Central memory CD4-positive, alpha-beta T cell (primary cell): ENCODE measurements around the gene DMTF1.

Experiments
- DNase-seq: peaks from one replicate; pipeline ENCODE4 v3.0.0; 2022

Gene DMTF1

DNA sequence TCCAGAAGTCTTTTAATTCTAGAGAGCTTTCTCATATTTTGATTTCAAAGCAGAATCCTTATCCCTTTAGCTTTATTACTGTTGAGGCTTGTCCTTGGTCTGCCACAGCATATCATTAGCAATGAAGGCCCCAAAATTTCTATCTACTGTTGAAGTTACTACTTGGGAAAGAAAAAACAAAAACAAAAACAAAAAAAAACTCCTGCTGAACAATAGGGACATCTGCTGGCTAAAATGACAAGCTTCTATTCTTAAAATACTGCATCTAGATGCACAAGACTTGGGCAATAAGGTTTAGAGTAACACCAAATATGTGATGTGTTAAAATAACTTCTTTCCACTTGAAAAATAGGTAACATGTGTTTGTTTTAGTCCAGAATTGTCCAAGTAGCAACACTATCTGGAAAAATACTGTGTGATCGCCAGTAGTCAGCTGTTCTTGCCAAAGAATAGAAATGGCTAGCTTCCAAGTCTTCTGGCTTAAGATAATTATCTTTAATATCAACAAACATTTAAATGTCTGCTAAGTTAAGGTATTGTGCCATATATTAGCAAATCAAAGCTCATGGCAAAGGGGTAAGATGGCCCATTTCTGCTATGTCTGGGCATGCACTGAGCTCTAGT is 3.8 kb upstream of the DMTF1 start:
- DNase-seq: peak; percentile 17

DNA sequence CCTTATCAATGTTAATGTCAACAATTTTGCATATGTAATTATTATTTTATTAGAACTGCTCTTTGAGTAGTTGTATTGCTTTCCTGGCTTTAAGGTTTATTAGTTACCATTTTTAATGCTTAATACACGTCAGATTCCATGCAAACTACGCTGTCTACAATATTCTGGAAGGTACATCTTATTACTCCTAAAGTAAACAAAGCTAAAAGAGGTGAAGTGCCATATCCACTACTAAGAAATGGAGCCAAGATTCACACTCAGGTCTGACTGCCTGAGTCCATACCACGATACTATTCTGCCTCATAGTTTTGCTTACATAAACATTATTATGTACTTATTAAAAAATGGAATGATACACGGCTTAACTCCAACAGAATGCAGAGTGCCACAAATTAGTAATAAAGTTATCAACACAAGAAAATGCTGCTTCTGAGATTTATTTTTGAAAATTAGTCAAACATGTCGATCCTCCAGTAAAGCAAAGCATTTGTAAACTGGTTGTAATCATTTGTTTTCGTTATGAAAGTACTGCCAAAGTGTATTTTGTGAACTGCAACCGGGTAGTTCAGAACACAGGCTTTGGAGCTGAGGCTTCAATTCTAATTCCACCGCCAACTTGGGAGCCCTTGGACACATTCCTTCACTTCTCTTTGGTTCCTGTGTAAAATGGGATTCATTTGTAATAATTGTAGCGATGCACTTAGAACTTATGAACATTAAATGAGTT is 1.1 kb upstream of the DMTF1 start:
- DNase-seq: no peak

DNA sequence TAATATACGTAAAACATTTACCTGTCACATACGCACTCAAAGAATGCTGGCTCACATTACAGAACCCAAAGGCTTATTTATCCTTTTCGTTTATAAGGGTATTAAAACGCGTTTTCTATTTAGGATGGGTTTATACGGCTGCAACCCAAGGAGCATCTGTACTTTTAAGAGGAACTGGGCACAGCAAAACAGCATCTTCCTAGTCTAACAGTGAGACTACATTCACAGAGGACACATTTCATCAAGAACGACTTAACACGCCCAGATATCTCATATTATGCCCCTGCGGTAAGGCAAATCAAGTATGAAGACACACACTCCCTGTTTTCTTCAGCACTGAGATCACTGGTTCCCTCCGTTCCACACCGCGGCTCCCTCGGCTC is 533 bp upstream of the DMTF1 start:
- DNase-seq: no peak

DNA sequence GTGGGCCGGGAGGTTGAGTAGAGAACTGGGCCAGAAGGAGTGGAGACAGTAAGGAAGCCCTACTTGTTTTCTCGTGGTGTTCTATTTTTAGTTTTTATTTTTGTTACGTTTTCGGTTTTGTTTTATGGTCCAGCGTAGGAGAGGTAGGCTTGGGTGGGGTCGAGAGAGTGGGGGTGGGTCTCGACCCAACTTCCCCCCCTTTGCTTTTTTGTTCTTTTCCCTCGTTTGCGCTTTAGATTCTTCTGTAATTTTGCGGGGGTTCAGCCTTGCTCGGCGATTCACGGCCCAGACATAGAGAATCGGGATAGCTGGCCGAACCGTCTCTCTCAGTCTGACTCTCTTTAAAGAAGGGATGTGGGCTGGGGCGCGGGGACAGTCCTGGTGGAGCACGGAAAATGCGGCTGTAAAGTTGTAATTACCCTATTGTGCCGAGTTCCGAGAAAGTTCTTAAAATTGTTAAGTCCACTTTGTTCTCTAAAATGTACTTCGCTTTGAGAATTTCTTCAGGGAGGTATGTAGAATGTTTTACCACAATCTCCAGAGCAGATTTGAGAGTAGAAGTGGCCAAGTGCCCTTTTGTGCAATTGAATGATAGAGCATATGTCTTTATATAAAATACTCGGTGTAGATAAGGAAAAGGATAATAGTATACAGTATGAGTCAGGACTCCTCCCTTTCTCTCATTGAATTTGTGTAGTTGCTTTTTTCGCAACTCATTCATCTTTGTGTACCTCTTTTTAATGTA is 816 bp downstream of the DMTF1 start:
- peak; percentile 28 for DNase-seq

DNA sequence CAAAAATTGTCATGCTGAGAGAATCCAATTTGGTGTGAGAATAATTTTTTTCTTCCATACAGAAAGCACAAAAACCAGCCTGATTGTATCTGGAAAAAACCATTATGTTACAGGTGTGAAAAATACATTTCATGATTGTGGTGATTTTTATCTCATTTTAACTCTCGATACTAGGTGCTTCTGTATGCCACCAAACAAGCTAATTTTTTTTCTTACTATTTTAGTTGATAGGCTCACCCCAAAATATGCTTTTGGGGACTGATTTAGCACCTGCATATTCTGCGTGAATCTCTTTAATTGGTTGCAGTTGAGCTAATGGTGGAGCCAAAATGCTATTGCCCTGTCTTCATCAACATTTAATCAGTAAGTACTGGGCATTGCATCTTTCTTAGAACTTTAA is 1.9 kb downstream of the DMTF1 start:
- no peak for DNase-seq

DNA sequence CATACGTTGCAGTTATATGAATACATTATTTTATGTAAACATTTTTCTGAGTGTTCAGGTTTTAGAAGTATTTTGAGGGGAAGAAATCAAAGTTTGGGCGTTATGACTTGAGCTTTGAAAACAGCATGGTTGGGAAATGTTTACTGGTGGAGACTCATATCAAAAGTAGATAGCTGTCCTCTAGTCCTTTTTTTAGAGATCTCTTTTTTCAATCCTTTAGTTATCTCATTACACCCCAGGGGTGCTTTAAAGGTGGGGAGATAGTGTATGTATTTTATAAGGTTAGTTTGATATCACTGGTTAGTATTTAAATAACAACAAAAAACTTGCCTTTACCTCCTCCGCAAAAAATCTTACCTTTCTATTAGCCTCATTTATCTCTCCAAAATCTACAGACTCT is 2.3 kb downstream of the DMTF1 start:
- no peak for DNase-seq

DNA sequence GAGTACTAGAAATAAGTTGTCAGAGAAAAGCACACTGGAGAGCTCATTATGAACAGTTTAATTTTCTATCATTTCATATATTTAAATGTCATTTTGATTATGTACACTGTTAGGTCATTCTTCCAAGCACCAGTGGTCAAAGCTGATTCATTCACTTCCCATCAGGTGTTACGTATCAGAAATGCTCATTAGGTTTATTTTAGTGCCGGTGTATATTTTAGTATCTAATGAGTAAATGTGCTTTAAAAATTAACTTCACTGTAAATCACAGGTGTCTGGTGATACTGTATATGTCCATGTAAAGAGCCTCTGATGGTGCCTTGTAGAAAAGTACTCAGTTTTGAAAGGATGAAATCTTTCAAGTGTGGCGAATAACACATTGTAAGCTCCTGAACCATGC is 3.5 kb downstream of the DMTF1 start:
- DNase-seq: no peak

DNA sequence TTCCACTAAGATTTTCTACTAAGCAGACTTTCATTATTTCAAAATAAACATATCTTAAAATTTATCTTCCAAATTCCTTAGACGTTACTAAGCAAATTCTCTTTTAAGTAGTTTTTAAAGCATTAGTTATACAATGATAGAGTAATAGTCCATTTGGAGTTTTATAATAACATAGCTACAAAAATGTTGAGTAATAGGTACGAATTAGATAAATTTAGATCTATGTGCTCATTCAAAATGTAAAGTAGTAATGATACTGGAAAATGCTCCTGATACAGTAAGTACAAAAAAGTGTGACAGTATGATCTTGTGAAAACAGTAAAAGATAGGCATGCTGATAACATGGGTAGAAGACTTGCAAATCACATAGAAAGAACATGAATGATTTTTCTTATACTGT is 4.5 kb downstream of the DMTF1 start:
- DNase-seq: no peak

DNA sequence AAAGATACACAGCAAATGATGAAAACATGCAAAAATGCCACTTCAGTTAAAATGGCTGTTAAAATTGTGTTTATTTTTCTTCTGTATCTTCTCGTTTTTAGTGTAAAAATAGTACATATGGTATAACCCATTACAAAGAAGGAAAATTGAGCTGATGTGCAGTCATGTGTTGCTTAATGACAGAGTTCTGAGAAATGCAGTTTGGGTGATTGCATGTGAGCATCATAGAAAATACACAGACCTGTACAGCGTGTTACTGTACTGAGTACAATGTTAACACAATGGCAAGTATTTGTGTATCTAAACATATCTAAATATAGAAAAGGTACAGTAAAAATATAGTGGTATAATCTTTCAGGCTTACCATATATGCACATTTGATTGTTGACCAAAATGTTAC is 7.3 kb downstream of the DMTF1 start:
- no peak for DNase-seq

DNA sequence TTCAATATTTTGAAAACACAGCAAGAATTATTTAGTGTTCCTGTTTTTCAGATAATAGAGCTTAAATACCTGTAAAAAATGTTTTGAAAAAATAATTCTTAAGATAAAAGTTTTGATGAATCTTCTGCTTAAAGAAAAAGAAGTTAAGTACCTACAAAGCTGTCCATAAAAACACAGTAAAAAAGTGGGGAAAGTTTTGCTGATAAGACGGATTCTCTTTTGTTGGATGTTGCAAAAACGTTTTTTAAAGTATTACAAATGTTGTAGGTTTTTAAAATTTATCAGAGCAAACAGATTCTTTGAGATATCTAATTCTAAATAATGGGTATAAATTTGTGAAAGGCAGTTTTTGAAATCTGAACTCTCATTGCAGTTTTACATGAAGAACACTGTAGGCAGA is 12.2 kb downstream of the DMTF1 start:
- no peak for DNase-seq

DNA sequence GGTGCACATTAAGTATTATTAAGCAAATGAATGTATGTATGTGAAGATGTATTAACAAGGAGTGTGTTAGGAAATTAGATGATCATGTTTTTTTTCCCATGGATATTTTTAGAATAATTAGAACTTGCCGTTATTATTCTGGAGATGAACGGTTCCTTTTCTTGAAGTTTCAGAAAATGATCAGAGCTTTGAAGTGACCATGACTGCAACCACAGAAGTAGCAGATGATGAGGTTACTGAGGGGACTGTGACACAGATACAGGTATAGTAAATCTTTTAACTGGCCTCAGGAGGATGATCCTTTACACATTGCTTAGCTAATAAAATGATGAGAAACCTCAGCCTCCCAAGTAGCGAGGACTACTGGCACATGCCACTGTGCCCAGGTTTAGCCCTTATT is 18.6 kb downstream of the DMTF1 start:
- DNase-seq: no peak

DNA sequence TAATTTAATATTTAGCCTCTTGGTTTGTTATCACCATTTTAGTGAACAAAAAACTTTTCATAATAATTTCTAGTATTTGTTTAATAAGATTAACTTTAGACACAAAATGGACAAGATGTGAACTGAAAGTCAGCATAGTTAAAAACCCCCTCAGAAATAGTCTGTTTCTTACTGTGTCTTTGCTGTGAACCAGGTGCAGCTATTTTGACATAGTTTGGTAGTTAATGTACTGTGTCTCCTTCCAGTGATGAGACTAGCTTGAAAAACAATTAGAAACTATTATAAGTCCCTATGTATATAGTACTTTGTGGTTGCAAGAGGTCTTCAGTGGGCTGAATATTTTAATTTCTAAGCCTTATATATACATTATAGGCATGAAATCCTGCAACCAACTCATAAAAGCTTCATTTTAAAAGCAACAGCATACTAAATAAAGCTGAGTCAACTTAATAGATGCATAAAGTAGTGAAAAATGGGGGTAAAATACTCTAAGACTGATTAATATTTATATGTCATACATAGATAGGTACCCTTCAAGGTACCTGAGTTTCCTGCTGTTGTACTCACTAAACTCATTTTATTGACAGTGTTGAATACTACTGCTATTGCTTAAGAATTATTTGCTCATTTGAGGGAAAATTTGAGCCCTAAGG is 19.2 kb downstream of the DMTF1 start:
- DNase-seq: no peak

DNA sequence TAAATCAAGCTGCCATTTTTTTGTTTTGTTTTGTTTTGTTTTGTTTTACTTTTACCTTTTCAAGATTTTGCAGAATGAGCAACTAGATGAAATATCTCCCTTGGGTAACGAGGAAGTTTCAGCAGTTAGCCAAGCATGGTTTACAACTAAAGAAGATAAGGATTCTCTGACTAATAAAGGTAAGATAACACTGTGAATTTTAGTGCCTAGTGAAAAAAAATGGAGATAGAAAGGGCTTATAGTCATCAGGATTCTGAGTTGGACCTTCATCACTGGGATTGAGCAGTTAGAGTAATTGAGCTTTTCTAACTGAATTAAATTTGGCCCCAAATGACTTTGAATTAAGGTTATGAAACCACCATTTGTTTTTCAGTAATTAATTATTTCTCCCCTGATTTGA is 21.2 kb downstream of the DMTF1 start:
- DNase-seq: no peak

DNA sequence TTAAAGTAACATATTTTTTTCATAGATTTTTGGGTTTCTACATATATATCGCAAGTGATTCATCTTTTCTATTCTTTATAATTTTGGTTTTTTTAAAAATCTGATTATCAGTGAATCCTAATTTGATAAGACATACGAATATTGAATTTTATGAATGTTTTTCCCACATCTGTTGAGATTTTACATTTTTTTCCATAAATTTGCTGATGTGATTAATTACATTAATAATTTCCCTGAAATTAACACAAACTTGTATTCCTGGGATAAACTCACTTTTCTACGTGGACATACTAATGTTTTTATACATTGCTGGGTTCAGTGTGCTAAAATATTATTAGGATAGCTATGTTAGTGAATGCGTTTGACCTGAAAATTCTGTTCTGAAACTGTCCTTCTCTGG is 26.1 kb downstream of the DMTF1 start:
- DNase-seq: no peak

DNA sequence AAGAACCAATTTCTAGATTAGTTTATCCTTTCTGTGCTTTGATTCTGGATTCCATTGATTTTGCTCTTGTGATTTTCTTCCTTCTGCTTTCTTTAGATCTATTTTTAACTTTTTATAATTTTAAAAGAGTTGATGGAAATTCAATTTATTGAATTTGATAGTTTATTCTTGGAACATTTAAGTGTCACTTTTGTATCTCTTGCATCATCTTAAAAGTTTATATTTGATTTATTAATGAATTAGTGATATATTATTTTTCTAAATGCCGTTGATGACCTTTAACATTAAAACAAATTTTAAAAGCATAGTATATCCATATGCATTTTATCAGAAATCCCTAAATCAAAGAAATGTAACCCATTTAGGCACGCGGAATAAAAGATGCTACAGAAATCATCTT is 26.9 kb downstream of the DMTF1 start:
- DNase-seq: no peak

DNA sequence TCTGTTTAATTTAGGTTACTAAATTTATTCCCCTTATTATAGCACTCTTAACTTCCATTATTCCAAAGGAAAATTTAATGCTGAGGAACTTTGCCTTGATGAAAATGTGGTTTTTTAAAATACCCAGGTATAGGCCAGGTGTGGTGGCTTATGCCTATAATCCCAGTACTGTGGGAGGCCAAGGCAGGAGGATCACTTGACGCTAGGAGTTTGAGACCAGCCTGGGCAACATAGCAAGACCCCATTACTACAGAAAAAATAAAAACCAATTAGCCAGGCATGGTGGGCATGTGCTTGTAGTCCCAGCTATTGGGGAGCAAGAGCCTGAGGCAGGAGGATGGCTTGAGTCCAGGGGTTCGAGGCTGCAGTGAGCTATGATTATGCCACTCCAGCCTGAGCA is 34.9 kb downstream of the DMTF1 start:
- DNase-seq: no peak

DNA sequence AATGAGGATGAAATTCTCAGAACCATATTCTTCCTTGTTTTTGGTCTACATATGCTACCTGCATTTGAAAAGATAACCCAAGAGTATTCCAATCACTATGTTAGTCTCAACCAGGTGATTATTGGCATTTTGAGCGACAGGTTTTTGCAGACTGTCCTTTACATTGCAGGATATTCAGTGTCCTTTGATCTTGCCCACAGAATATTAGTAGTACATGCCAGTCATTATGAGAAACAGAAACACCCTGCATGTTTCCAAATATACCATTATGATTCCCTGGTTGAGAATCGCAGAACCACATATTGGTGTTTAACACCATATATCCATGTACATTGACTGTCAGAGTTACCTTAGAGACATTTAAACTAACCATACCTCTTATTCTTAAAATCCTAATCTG is 36.7 kb downstream of the DMTF1 start:
- DNase-seq: no peak

DNA sequence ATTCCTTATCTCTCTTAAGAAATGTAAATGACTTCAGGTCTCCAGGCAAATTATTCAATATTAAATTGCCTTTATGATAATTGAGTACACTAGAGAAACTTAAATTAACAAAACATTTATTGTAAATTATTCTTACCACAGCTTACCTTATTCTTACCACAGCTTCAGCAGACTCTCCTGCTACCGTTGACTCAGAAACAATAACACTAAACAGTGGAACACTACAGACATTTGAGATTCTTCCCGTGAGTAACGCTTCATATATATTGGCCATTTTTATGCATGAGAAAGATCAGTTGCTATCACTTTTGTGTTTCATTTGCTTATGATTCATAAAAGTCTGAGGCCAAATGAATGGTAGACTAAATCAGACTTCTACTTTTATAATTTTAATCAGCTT is 38.5 kb downstream of the DMTF1 start:
- no peak for DNase-seq

DNA sequence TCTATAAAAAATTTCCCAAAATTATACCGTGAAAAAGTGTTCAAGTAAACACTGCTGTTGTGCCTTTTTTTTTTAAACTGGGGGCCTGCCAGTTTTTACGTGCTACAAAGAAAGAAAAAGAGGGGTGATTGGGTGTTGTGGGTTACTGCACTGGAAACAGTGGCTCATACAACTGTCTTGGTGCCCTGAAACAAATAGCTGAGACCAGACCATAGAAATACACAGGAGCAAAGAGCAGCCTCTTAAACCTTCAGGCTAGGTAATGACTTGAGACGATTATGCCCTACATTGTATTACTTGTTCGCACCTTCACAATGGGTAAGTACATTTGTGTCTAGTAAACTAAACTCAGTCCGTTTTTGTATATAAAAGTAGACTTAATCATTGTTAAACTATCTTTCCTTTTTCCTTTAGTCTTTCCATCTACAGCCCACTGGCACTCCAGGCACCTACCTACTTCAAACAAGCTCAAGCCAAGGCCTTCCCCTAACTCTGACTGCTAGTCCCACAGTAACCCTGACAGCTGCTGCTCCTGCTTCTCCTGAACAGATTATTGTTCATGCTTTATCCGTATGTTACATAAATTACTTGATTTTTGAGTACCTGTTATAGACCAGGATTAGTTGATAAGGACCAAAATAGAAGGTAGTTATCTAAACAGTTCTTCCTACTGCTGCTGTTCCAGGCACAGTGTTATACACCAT is 40.7 kb downstream of the DMTF1 start:
- no peak for DNase-seq

DNA sequence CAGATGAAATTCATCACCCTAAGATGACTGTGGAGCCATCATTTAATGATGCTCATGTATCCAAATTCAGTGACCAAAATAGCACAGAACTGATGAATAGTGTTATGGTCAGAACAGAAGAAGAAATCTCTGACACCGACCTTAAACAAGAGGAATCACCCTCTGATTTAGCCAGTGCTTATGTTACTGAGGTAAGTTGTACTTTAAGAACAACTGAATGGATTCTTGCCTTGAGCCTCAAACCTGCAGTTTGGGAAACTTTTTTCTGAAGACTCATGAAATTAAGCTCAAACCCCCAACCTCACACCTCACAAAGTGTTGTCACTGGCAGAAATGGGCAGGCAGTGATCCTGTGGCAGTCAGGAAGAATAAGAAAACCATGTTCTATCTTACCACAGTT is 41.7 kb downstream of the DMTF1 start:
- no peak for DNase-seq

DNA sequence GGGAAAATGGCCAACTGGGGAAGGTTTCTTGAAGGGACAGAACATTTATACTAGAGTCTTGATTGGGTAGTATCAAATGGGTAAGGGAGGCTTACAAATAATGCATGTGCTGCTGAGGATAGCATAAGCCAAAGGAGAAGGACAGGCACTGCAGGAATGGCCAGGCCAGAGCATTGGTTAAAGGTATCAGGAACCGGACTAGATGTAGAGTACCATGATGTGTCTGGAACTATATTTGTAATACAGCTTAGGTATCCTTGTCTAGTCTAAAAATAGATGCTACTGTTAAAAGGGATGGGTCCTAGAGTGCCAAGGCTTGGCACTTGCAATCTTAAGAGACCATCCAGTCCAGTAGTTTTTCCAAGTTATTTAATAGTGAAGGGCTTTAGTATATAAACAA is 47.0 kb downstream of the DMTF1 start:
- no peak for DNase-seq

DNA sequence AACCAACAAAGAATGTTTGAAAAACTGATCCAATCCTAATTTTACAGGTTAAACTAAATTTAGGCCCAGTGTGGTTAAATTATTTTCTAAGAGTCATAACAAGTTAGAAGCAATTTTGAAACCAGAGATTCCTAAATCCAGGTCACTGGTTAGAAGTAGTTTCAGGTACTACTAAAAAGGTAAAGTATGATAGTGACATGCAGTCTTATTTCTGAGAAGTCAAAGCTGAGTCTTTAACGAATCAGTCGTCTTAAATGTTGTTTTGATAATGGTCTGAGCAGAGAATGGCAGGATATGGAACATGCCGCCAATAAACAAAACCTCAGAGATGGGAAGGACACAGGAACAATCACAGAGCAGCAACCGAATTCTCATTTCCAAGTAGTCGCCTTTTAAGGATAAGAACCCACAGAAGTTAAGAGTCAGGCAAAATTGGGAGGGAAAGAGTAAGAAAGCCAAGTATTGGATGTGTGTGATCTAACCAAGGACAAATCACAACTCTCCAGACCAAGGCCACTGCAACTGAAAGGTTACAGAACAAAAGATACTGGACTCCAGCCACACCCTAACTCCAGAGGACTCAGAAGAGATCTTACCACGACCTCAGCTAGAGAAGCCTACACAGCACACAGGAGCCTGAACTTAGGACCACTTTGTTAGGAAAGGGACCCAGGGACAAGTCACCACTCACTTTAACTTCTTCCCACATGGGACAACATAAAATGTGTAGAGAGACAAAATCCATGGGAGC is 47.6 kb downstream of the DMTF1 start:
- DNase-seq: no peak
